KOPT-K1 (cell line): ENCODE data around the gene COL5A1.
"Not testable (repeated sequence)": the region's sequence is repeated elsewhere in the genome, so short reads cannot be mapped to it uniquely, and the experiment has no call there.

ENCODE experiments used
- H3K27ac ChIP-seq: fragments of 200-600 bp; sonication (generic); 2 replicates; pipeline ENCODE4 v1.5.1; 2016; ENCODE audit warnings: antibody characterized with exemption, mild to moderate bottlenecking, low read depth, low read length; ENCODE audit not compliant: poor library complexity, severe bottlenecking
- H3K36me3 ChIP-seq: fragments of 200-600 bp; sonication (generic); 2 replicates; pipeline ENCODE4 v1.5.1; 2017; ENCODE audit warnings: antibody characterized with exemption, mild to moderate bottlenecking, low read length, moderate library complexity; ENCODE audit not compliant: insufficient read depth
- H3K9me3 ChIP-seq: fragments of 200-600 bp; sonication (generic); 2 replicates; pipeline ENCODE4 v1.5.1; 2017; ENCODE audit warnings: antibody characterized with exemption, low read length, mild to moderate bottlenecking; ENCODE audit not compliant: insufficient read depth, poor library complexity, severe bottlenecking

The COL5A1 gene

DNA sequence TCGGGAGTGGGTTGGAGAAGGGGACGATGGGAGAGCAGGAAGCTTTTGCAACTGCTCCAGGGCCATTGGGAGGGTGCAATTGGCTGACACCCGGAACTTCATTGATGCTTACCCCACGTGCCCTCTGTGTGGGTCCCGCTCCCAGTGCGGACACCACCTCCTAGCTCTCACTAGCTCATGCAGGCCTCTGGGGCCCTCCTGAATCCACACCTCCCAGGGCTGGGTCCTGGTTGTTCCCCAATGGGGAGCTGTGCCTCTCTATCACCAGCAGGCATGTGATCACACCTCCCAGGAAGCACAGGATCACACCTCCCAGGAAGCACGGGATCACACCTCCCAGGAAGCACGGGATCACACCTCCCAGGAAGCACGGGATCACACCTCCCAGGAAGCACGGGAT is 206.9 kb downstream of the COL5A1 start:
- Histone ChIP-seq H3K9me3 (peaks cover 23% of the 10 kb centered on the region), H3K36me3 (no peaks in the 10 kb centered on the region), H3K27ac (no peak overlapping the region)

DNA sequence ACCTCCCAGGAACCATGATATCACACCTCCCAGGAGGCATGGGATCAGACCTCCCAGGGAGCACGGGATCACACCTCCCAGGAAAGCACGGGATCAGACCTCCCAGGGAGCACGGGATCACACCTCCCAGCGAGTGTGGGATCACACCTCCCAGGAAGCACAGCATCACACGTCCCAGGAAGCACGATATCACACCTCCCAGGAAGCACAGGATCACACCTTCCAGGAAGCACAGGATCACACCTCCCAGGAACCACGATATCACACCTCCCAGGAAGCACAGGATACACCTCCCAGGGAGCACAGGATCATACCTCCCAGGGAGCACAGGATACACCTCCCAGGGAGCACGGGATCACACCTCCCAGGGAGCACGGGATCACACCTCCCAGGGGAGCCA is 209.0 kb downstream of the COL5A1 start:
- Histone ChIP-seq H3K9me3 (peaks cover 23% of the 10 kb centered on the region), H3K36me3 (no peaks in the 10 kb centered on the region), H3K27ac (no peak overlapping the region)

DNA sequence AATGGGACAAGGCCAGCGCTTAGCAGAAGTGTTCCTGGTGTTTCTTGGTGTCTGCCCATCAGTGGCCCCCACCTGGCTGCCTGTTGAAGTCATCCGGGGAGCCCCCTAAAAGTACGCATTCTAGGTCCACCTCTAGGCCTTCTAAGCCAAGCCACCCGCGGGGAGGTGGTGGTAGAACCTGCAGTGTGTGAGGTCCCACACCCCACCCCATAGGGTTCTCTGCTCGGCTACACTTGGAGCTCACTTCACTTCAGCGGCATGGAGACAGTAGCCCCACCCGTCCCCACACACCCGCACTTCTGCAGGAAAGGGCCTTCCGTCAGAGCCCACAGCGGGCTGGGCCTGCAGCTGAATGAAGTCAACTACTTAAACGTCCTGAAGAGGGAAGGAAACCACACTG is 209.4 kb downstream of the COL5A1 start:
- H3K27ac ChIP-seq: no peak overlapping the region
- H3K9me3 ChIP-seq: peaks cover 23% of the 10 kb centered on the region
- no peaks in the 10 kb centered on the region for H3K36me3 ChIP-seq

DNA sequence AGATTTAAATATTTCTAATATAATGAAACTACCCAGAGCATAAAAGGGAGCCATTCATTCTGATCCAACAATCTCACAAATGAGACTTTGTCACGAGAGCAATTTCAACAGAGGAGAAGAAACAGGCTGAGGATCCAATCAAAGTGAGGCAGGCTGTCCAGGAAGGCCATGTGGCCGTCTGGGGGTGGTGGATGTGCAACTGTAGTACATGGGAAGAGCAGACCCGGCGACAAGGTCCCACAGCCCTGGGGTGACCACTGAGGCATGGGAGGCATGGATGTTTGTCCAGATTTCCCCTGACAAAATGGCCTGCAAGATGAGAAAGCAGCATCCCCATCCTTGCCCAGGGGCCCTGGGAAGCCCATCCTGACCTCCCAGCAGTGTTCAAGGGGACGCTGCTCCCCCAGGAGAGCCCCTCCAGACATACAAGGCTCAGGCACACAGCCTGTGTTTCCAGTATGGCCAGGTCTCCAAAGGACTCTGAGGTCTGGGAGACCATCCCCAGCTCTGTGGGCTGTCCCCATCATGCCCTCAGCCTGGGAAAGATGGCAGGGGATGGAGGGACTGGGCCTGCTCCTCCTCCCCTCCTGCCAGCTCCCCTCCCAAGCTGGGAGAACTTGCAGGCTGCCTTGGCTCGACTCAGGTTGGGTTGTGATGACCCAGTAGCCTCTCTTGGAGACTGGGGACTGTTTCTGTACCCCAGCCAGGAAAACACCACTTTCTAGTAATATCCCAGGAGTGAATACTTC is 211.5 kb downstream of the COL5A1 start:
- no peak overlapping the region for H3K27ac ChIP-seq
- peaks cover 23% of the 10 kb centered on the region for H3K9me3 ChIP-seq
- no peaks in the 10 kb centered on the region for H3K36me3 ChIP-seq

GRCh38 chr9:134853893-134854292 is 212.3 kb downstream of the COL5A1 start:
- peaks cover 18% of the 10 kb centered on the region for H3K9me3 ChIP-seq
- no peak overlapping the region for H3K27ac ChIP-seq
- H3K36me3 ChIP-seq: no peaks in the 10 kb centered on the region

- H3K27ac ChIP-seq: no peak overlapping the region
- peaks cover 18% of the 10 kb centered on the region for H3K9me3 ChIP-seq
- no peaks in the 10 kb centered on the region for H3K36me3 ChIP-seq
Observed at GRCh38 chr9:134854541-134854981, 213.0 kb downstream of the COL5A1 start.

GRCh38 chr9:134855231-134855899 is 213.8 kb downstream of the COL5A1 start:
- peaks cover 12% of the 10 kb centered on the region for H3K9me3 ChIP-seq
- no peaks in the 10 kb centered on the region for H3K36me3 ChIP-seq
- no peak overlapping the region for H3K27ac ChIP-seq

GRCh38 chr9:134855900-134856377 is 214.3 kb downstream of the COL5A1 start:
- Histone ChIP-seq H3K27ac (no peak overlapping the region), H3K9me3 (peaks cover 7% of the 10 kb centered on the region), H3K36me3 (no peaks in the 10 kb centered on the region)

GRCh38 chr9:134857451-134857850 is 215.8 kb downstream of the COL5A1 start:
- H3K36me3 ChIP-seq, H3K27ac ChIP-seq, H3K9me3 ChIP-seq: not testable (repeated sequence)

DNA sequence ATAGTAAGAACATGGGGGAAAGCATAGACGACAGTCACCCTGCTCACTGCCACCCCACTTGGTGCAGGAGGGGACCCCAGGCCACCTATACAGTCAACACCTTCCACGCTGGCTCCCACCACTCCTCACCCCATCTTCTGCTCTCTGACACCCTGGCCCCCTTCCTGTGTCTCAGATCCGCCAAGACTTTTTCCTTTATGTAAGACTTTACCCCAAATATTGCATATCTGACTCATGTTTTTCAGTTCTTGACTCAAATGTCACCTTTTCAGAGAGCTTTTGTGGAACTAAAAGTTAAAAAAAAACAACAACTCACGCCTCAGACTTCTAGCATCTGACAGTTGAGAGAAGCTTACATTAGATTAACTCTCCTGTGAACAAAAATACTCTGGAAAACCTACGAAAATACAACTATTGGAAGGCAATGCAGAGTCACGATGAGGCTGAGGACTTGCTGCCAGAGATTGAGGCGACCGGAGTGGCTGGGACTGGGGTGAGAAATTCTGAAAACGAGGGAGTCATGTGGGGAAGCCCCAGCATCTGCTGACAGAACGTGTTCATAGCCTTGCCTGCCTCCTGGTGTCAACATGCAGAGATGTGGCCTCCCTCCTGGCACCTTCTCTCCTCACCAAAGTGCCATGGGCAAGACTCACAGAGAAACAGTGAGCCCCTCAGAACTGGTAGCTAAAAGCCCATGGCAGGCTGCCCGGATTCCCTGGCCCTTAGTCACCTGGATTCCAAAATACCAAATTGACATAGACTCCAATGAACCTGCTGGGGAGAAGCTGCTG is 216.6 kb downstream of the COL5A1 start:
- H3K9me3 ChIP-seq: no peaks in the 10 kb centered on the region
- H3K27ac ChIP-seq: no peak overlapping the region
- no peaks in the 10 kb centered on the region for H3K36me3 ChIP-seq

DNA sequence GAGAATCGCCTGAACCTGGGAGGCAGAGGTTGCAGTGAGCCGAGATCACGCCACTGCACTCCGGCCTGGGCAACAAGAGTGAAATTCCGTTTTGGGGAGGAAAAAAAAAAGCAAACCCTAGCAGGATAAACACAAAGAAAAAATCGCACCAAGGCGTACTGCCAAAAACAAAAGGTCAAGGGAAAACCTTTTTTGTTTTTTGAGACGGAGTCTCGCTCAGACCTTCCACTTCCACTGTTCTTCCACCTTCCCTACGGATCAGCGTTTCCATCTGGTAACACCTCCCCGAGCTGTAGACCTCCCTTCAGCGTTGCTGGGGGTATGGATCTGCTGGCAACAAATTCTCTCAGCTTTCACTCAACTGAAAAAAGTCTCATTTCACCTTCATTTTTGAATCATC is 218.9 kb downstream of the COL5A1 start:
- no peak overlapping the region for H3K27ac ChIP-seq
- H3K9me3 ChIP-seq: no peaks in the 10 kb centered on the region
- no peaks in the 10 kb centered on the region for H3K36me3 ChIP-seq

DNA sequence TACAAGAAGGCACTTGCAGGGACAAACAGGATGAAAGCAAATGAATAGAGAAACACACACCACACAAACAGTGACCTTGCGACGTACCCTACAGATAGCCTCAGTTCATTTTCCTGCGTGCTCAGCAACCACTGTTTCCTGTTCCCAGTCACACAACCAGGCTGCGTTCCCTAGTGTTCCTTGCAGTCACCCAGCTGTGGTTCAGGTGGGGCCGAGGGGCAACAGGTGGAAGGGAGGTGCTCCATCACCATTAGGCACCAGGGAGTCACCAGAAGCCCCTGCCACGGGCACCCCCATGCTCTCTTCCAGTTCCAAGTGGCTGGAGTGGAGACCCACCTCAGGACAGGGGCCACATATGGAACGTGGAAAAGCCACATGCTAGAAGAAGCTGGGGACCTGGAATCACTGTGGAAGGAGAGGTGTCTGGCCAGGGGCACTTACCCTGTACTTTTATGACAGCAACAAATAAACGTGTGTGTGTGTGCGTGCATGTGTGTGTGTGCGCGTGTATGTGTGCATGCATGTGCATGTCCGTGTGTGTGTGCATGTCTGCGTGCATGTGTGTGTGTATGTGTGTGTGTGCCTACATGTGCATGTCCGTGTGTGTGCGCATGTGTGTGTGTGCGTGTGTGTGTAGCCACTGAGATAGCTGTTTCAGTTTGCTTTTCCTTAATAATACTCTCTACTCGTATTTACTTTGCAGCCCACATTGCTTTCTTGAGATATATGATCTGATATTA is 220.2 kb downstream of the COL5A1 start:
- Histone ChIP-seq H3K27ac (no peak overlapping the region), H3K36me3 (no peaks in the 10 kb centered on the region), H3K9me3 (no peaks in the 10 kb centered on the region)

DNA sequence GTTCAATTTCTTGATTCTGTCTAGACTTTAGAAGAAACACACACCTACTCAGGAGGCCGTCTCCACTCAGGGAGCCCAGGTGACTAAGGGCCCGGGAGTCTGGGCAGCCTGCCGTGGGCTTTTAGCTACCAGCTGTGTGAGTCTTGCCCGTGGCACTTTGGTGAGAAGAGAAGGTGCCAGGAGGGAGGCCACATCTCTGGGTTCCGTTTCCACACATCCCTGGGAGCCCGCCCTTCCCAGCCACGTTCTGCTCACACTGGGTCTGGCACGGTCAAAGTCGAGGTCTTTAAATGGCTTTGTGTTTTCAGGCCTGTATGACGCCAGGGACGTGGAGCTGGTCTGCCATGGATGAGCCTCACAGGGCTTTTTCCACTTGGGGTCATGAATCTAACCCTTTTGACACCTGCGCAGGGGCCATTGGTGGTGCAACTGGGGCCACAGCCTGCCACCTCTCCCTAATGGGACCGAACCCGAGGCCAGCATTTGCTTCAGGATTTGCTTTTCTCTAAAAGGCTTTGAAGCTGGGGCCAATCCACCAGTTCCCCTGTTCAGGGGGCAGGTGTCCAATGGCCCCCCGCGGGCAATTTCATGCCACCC is 221.8 kb downstream of the COL5A1 start:
- Histone ChIP-seq H3K27ac (no peak overlapping the region), H3K36me3 (no peaks in the 10 kb centered on the region), H3K9me3 (no peaks in the 10 kb centered on the region)

- no peaks in the 10 kb centered on the region for H3K9me3 ChIP-seq
- no peak overlapping the region for H3K27ac ChIP-seq
- H3K36me3 ChIP-seq: no peaks in the 10 kb centered on the region
Observed at GRCh38 chr9:134863941-134864820, 222.6 kb downstream of the COL5A1 start.
